ENCODE data around the gene GZMH.

DNA sequence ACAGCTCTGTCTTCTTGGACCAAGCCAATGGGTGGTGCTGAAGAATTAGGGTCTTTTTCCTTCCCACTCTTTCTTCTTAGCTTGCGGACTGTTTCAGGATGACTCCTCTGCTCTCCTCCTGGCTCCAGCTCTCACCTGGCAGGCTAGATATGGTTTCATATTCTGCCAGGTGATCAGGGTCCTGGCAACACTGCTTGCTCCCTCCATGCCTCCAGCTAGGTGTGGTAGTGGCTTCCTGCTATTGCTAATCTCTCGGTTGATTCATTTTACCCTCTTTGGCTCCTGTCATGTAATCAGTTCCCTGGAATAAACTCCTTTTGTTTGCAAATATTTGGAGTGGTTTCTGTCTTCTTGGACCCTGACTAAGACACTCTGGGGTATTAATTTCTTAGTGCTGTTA, 4.3 kb upstream of the GZMH start:
- TF ChIP-seq, protein P1, sequence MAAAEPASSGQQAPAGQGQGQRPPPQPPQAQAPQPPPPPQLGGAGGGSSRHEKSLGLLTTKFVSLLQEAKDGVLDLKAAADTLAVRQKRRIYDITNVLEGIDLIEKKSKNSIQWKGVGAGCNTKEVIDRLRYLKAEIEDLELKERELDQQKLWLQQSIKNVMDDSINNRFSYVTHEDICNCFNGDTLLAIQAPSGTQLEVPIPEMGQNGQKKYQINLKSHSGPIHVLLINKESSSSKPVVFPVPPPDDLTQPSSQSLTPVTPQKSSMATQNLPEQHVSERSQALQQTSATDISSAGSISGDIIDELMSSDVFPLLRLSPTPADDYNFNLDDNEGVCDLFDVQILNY (CRISPR knock-in tag; IDR thresholded peaks at IDR 0.05): no peak
- TF ChIP-seq, protein P2, sequence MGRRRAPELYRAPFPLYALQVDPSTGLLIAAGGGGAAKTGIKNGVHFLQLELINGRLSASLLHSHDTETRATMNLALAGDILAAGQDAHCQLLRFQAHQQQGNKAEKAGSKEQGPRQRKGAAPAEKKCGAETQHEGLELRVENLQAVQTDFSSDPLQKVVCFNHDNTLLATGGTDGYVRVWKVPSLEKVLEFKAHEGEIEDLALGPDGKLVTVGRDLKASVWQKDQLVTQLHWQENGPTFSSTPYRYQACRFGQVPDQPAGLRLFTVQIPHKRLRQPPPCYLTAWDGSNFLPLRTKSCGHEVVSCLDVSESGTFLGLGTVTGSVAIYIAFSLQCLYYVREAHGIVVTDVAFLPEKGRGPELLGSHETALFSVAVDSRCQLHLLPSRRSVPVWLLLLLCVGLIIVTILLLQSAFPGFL (CRISPR knock-in tag; IDR thresholded peaks at IDR 0.05; ENCODE audit: borderline replicate concordance): no peak
- TF ChIP-seq FOXP1 (CRISPR knock-in tag; IDR thresholded peaks at IDR 0.05; ENCODE audit: borderline replicate concordance) (no peak), ATF1 (CRISPR knock-in tag; IDR thresholded peaks at IDR 0.05) (no peak), ESRRA (CRISPR knock-in tag; IDR thresholded peaks at IDR 0.05; ENCODE audit: borderline replicate concordance) (no peak), CREM (CRISPR knock-in tag; IDR thresholded peaks at IDR 0.05) (no peak), ZNF396 (CRISPR knock-in tag; IDR thresholded peaks at IDR 0.05; ENCODE audit: borderline replicate concordance) (no peak)
- TF ChIP-seq, protein P3, sequence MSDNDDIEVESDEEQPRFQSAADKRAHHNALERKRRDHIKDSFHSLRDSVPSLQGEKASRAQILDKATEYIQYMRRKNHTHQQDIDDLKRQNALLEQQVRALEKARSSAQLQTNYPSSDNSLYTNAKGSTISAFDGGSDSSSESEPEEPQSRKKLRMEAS (CRISPR knock-in tag; IDR thresholded peaks at IDR 0.05): no peak
- TF ChIP-seq, protein P4, sequence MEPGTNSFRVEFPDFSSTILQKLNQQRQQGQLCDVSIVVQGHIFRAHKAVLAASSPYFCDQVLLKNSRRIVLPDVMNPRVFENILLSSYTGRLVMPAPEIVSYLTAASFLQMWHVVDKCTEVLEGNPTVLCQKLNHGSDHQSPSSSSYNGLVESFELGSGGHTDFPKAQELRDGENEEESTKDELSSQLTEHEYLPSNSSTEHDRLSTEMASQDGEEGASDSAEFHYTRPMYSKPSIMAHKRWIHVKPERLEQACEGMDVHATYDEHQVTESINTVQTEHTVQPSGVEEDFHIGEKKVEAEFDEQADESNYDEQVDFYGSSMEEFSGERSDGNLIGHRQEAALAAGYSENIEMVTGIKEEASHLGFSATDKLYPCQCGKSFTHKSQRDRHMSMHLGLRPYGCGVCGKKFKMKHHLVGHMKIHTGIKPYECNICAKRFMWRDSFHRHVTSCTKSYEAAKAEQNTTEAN (CRISPR knock-in tag; IDR thresholded peaks at IDR 0.05): no peak
- TF ChIP-seq, protein P5, sequence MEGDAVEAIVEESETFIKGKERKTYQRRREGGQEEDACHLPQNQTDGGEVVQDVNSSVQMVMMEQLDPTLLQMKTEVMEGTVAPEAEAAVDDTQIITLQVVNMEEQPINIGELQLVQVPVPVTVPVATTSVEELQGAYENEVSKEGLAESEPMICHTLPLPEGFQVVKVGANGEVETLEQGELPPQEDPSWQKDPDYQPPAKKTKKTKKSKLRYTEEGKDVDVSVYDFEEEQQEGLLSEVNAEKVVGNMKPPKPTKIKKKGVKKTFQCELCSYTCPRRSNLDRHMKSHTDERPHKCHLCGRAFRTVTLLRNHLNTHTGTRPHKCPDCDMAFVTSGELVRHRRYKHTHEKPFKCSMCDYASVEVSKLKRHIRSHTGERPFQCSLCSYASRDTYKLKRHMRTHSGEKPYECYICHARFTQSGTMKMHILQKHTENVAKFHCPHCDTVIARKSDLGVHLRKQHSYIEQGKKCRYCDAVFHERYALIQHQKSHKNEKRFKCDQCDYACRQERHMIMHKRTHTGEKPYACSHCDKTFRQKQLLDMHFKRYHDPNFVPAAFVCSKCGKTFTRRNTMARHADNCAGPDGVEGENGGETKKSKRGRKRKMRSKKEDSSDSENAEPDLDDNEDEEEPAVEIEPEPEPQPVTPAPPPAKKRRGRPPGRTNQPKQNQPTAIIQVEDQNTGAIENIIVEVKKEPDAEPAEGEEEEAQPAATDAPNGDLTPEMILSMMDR (IDR thresholded peaks at IDR 0.05): no peak

Measured in WTC11 (cell line).